H1 (cell line): ENCODE measurements around the gene LLGL1. TPM values are rescaled to one million over a fixed set of nuclear protein-coding genes. Genes with fewer than 3 reads are reported as not detected.

ENCODE experiments used
- CTCF ChIA-PET: fragments of 300-600 bp; sonication (Branson Sonifier 250); formaldehyde crosslinking; loops from one replicate; lab custom pipeline; 2021; ENCODE audit not compliant: partially characterized antibody; lab: Charles Lee
- POLR2A ChIA-PET: fragments of 300-600 bp; sonication (Branson Sonifier 250); formaldehyde crosslinking; loops from one replicate; lab custom pipeline; 2021; ENCODE audit warnings: inconsistent platforms; ENCODE audit not compliant: partially characterized antibody; lab: Charles Lee
- DNase-seq, 2 experiments: peaks; one replicate each; pipeline versions ENCODE4 v3.0.0 to v3.0.0-alpha.2; 2010 to 2022; ENCODE audit warnings: low spot score in 2 of 2, low read depth in 1 of 2, mixed read lengths in 1 of 2
- FAIRE-seq: peaks from 2 replicates; lab custom pipeline; 2011; peaks lifted over from hg19 to GRCh38; lab: Jason Lieb, UNC
- H2AFZ ChIP-seq: 2 replicates; pipeline ENCODE4 v1.8.1; 2012; ENCODE audit warnings: low read length, inconsistent platforms
- H2AK5ac ChIP-seq: 2 replicates; pipeline ENCODE4 v1.6.1; 2013; ENCODE audit warnings: low read depth, low read length
- H2BK120ac ChIP-seq: replicated peaks from 2 replicates; pipeline ENCODE3; 2013; ENCODE audit warnings: low read depth, low read length, inconsistent platforms
- H2BK12ac ChIP-seq: 2 replicates; pipeline ENCODE4 v1.6.1; 2013; ENCODE audit warnings: low read depth, low read length
- H2BK15ac ChIP-seq: 2 replicates; pipeline ENCODE4 v1.6.1; 2013; ENCODE audit warnings: low read length
- H2BK20ac ChIP-seq: 2 replicates; pipeline ENCODE4 v1.6.1; 2013; ENCODE audit warnings: low read length
- H2BK5ac ChIP-seq: 2 replicates; pipeline ENCODE4 v1.6.1; 2013; ENCODE audit warnings: low read depth, low read length
- H3K14ac ChIP-seq: 2 replicates; pipeline ENCODE4 v1.6.1; 2013; ENCODE audit warnings: inconsistent platforms; ENCODE audit not compliant: insufficient read length
- H3K18ac ChIP-seq: 2 replicates; pipeline ENCODE4 v1.6.1; 2013; ENCODE audit warnings: low read length; ENCODE audit errors: extremely low read depth
- H3K23ac ChIP-seq: 2 replicates; pipeline ENCODE4 v1.6.1; 2013; ENCODE audit warnings: inconsistent platforms; ENCODE audit not compliant: insufficient read length
- H3K23me2 ChIP-seq: 2 replicates; pipeline ENCODE4 v1.6.1; 2013; ENCODE audit warnings: low read depth, low read length
- H3K27ac ChIP-seq: 2 replicates; pipeline ENCODE4 v1.6.1; 2011; ENCODE audit warnings: low read depth, low read length, inconsistent platforms
- H3K27me3 ChIP-seq, 4 experiments: replicated peaks in 1 of 4; 1 replicate in 1 of 4; 2 replicates in 3 of 4; pipeline versions ENCODE4 v1.6.1 to v1.8.1; 2011 to 2013; ENCODE audit warnings: low read length in 3 of 4, mild to moderate bottlenecking in 3 of 4, inconsistent platforms in 2 of 4, mixed read lengths in 2 of 4, moderate library complexity in 1 of 4; ENCODE audit not compliant: control insufficient read depth in 3 of 4, insufficient read depth in 3 of 4; ENCODE audit errors: extremely low read depth in 1 of 4
- H3K36me3 ChIP-seq, 4 experiments: 2 replicates each; pipeline versions ENCODE4 v1.6.1 to v1.8.1; 2011 to 2013; ENCODE audit warnings: mild to moderate bottlenecking in 4 of 4, low read length in 3 of 4, moderate library complexity in 2 of 4, control low read depth in 1 of 4, inconsistent platforms in 1 of 4; ENCODE audit not compliant: insufficient read depth in 4 of 4, control insufficient read depth in 2 of 4
- H3K4ac ChIP-seq: replicated peaks from 2 replicates; pipeline ENCODE3; 2013; ENCODE audit warnings: low read length, low read depth, mixed read lengths, inconsistent platforms; ENCODE audit not compliant: insufficient read length
- H3K4me1 ChIP-seq, 4 experiments: replicated peaks in 1 of 4; 1 replicate in 1 of 4; 2 replicates in 3 of 4; pipeline versions ENCODE4 v1.6.1 to v1.8.1; 2011 to 2013; ENCODE audit warnings: low read length in 3 of 4, inconsistent platforms in 2 of 4, mixed read lengths in 1 of 4; ENCODE audit not compliant: insufficient read depth in 4 of 4, control insufficient read depth in 3 of 4
- H3K4me2 ChIP-seq, 2 experiments: 2 replicates each; pipeline versions ENCODE4 v1.6.1 to v1.8.1; 2011 to 2013; ENCODE audit warnings: low read depth in 2 of 2, low read length in 2 of 2, control low read depth in 1 of 2, inconsistent platforms in 1 of 2, mild to moderate bottlenecking in 1 of 2; ENCODE audit not compliant: insufficient read depth in 1 of 2
- H3K4me3 ChIP-seq, 4 experiments: fragments of 200-600, 300-600 bp in 1 of 4; sonication (generic), shearing (Covaris generic), sonication (Bioruptor Twin) in 1 of 4; 2 replicates each; pipeline versions ENCODE4 v1.5.1 to v1.8.1; 2011 to 2016; ENCODE audit warnings: low read length in 4 of 4, low read depth in 3 of 4, control low read depth in 2 of 4, inconsistent platforms in 2 of 4, mild to moderate bottlenecking in 2 of 4, mixed read lengths in 1 of 4, moderate library complexity in 1 of 4; ENCODE audit not compliant: insufficient read depth in 2 of 4; ENCODE audit errors: extremely low read depth in 1 of 4
- H3K56ac ChIP-seq: replicated peaks from 2 replicates; pipeline ENCODE3; 2013; ENCODE audit warnings: low read depth, mild to moderate bottlenecking, mixed read lengths, low read length, inconsistent platforms; ENCODE audit not compliant: insufficient read length
- H3K79me1 ChIP-seq: 2 replicates; pipeline ENCODE4 v1.6.1; 2013; ENCODE audit warnings: low read depth, low read length, control low read depth
- H3K79me2 ChIP-seq, 2 experiments: 2 replicates each; pipeline versions ENCODE4 v1.6.1 to v1.8.1; 2012 to 2013; ENCODE audit warnings: low read length in 2 of 2, mild to moderate bottlenecking in 2 of 2, inconsistent platforms in 1 of 2; ENCODE audit not compliant: insufficient read depth in 2 of 2, control insufficient read depth in 1 of 2
- H3K9ac ChIP-seq, 4 experiments: replicated peaks in 1 of 4; 1 replicate in 1 of 4; 2 replicates in 3 of 4; pipeline versions ENCODE4 v1.6.1 to v1.8.1; 2011 to 2013; ENCODE audit warnings: low read depth in 3 of 4, low read length in 3 of 4, control low read depth in 2 of 4, mild to moderate bottlenecking in 2 of 4, moderate library complexity in 2 of 4, inconsistent platforms in 1 of 4; ENCODE audit errors: extremely low read depth in 1 of 4
- H3K9me3 ChIP-seq, 2 experiments: 2 replicates each; pipeline versions ENCODE4 v1.6.1 to v1.8.1; 2012 to 2013; ENCODE audit warnings: mild to moderate bottlenecking in 2 of 2, moderate library complexity in 2 of 2, control low read depth in 1 of 2, inconsistent platforms in 1 of 2, low read depth in 1 of 2, low read length in 1 of 2, mixed read lengths in 1 of 2; ENCODE audit not compliant: insufficient read depth in 2 of 2
- H4K20me1 ChIP-seq, 2 experiments: replicated peaks in 1 of 2; 2 replicates each; pipeline versions ENCODE3 to v1.8.1; 2011 to 2013; ENCODE audit warnings: inconsistent platforms in 2 of 2, low read length in 2 of 2, mild to moderate bottlenecking in 1 of 2; ENCODE audit not compliant: insufficient read depth in 2 of 2, control insufficient read depth in 1 of 2
- H4K5ac ChIP-seq: 2 replicates; pipeline ENCODE4 v1.6.1; 2013; ENCODE audit warnings: low read length, low read depth, mixed read lengths, inconsistent platforms; ENCODE audit not compliant: insufficient read length
- H4K8ac ChIP-seq: 2 replicates; pipeline ENCODE4 v1.8.0; 2013; ENCODE audit warnings: mild to moderate bottlenecking, moderate library complexity, low read length, inconsistent platforms; ENCODE audit not compliant: insufficient read depth; ENCODE audit errors: extremely low read depth
- H4K91ac ChIP-seq: replicated peaks from 2 replicates; pipeline ENCODE3; 2013; ENCODE audit warnings: low read length, mixed read lengths, inconsistent platforms; ENCODE audit not compliant: insufficient read length
- CEBPB ChIP-seq: IDR thresholded peaks from 2 replicates; pipeline ENCODE4 v1.6.1; 2012; ENCODE audit warnings: low read depth, low read length
- CHD2 ChIP-seq: IDR thresholded peaks from 2 replicates; pipeline ENCODE4 v1.6.1; 2012; ENCODE audit warnings: low read length, improper control_type of control experiment
- EGR1 ChIP-seq: IDR thresholded peaks from 2 replicates; pipeline ENCODE4 v1.6.1; 2011; ENCODE audit warnings: low read depth, low read length, borderline replicate concordance
- POU5F1 ChIP-seq: IDR thresholded peaks from 2 replicates; pipeline ENCODE4 v1.6.1; 2011; ENCODE audit warnings: low read depth, mild to moderate bottlenecking, low read length, moderate library complexity
- WGBS, 2 experiments: shearing (Covaris generic) in 1 of 2; methylation state at CpG; one replicate each; pipeline versions ENCODE4 v1.1.6 to v1.1.7; 2013 to 2015; ENCODE audit warnings: low lambda C conversion rate in 2 of 2, mixed read lengths in 2 of 2, inconsistent platforms in 1 of 2, low coverage in 1 of 2, missing lambda C conversion rate in 1 of 2; ENCODE audit not compliant: insufficient replicate concordance in 2 of 2, insufficient coverage in 1 of 2, insufficient read length in 1 of 2; ENCODE audit errors: extremely low coverage in 1 of 2, missing lambda C conversion rate in 1 of 2; 5-methylcytosine and 5-hydroxymethylcytosine counted together
- polyA plus RNA-seq, 7 experiments: library from polyadenylated mRNA; depleted of rRNA in 3 of 7; stranded (reverse) in 5 of 7; unstranded in 2 of 7; fragments of >200 nt in 5 of 7; fragments of 200-250 nt in 2 of 7; gene quantifications; 1 replicate in 5 of 7; 2 replicates in 1 of 7; 4 replicates in 1 of 7; pipeline versions ENCODE4 v1.2.1 to v1.2.3, GENCODE V29; 2011 to 2013; ENCODE audit warnings: missing spikeins in 2 of 7, mixed read lengths in 2 of 7
- total RNA-seq: library from RNA; stranded (reverse); fragmentation: NEBNext Ultra II Directional; extraction: Animal tissue kit (Norgen Biotek cat#: 25700); gene quantifications from 2 replicates; pipeline ENCODE4 v1.2.1, GENCODE V29; 2021
- TF ChIP-seq, protein P1 (sequence below): IDR thresholded peaks from 2 replicates; pipeline ENCODE4 v1.6.1; 2012; ENCODE audit warnings: inconsistent platforms
- TF ChIP-seq, protein P2 (sequence below): IDR thresholded peaks from 2 replicates; pipeline ENCODE4 v1.6.1; 2011; ENCODE audit warnings: low read length, improper control_type of control experiment

LLGL1 gene
- total and polyA plus RNA-seq, 2 of the 8 experiments (the other 6 are each of a cell fraction or from before 2014, with no cell fraction given), result 71.3 to 107 TPM

DNA sequence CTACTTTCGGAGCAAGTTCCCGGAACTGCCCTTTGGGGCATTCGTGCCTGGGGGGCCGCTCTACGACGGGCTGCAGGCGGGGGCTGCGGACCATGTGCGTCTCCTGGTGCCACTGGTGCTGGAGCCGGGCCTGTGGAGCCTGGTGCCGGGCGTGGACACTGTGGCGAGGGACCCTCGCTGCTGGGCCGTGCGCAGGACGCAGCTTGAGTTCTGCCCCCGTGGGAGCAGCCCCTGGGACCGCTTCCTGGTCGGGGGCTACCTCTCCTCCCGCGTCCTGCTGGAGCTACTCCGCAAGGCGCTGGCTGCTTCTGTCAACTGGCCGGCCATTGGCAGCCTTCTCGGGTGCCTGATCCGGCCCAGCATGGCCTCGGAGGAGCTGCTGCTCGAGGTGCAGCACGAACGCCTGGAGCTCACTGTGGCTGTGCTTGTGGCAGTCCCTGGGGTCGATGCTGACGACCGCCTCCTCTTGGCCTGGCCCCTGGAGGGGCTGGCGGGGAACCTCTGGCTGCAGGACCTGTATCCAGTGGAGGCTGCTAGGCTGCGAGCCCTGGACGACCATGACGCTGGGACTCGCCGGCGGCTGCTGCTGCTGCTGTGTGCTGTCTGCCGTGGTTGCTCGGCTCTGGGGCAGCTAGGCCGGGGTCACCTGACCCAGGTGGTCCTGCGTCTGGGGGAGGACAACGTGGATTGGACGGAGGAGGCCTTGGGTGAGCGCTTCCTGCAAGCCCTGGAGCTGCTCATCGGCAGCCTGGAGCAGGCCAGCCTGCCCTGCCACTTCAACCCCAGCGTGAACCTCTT lies 38.6 kb downstream of the LLGL1 start:
- no peak overlapping the region for H2BK20ac ChIP-seq
- H4K8ac ChIP-seq, result no peak overlapping the region
- TF ChIP-seq, protein P1, sequence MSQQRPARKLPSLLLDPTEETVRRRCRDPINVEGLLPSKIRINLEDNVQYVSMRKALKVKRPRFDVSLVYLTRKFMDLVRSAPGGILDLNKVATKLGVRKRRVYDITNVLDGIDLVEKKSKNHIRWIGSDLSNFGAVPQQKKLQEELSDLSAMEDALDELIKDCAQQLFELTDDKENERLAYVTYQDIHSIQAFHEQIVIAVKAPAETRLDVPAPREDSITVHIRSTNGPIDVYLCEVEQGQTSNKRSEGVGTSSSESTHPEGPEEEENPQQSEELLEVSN, result no peak
- TF ChIP-seq CHD2 (no peak), POU5F1 (no peak), CEBPB (no peak), EGR1 (no peak)
- TF ChIP-seq, protein P2, sequence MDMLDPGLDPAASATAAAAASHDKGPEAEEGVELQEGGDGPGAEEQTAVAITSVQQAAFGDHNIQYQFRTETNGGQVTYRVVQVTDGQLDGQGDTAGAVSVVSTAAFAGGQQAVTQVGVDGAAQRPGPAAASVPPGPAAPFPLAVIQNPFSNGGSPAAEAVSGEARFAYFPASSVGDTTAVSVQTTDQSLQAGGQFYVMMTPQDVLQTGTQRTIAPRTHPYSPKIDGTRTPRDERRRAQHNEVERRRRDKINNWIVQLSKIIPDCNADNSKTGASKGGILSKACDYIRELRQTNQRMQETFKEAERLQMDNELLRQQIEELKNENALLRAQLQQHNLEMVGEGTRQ, result no peak
- POLR2A ChIA-PET, result interaction anchor here (0.6 to 11.5 kb wide), 9 partner anchors 9 to 1218 kb away, joined by 3 to 171 read pairs (median 3); no protein-coding TSS in a partner anchor
- WGBS, 2 experiments, result 95% methylated on average over 35 of the region's 50 CpGs; no CpG with 5 or more reads in 1 of the 2 experiments
- H3K9ac ChIP-seq, result no peak overlapping the region
- H3K4me2 ChIP-seq, result no peak overlapping the region
- H2AK5ac ChIP-seq, result no peak overlapping the region
- CTCF ChIA-PET, result interaction anchor here (0.5 to 5.4 kb wide), 9 partner anchors 9 to 72 kb away, joined by 3 to 30 read pairs (median 3); partner anchors contain the start of gene LLGL1
- H3K14ac ChIP-seq, result no peak overlapping the region
- no peak overlapping the region for H3K56ac ChIP-seq
- FAIRE-seq, result no peak
- no peak overlapping the region for H2BK120ac ChIP-seq
- no peaks in the 10 kb centered on the region for H3K9me3 ChIP-seq
- H2BK5ac ChIP-seq, result no peak overlapping the region
- H2BK12ac ChIP-seq, result no peak overlapping the region
- H3K79me2 ChIP-seq, result peaks cover 0 to 8% of the 10 kb centered on the region in 2 experiments; a peak in 1 of 4 replicates
- peaks cover 8% of the 10 kb centered on the region; the same call in 1 of the 2 replicates for H3K23me2 ChIP-seq
- DNase-seq, result no peak
- H3K4ac ChIP-seq, result no peak overlapping the region
- no peak overlapping the region for H2AFZ ChIP-seq
- peaks cover 8 to 20% (median 12%) of the 10 kb centered on the region in 4 experiments for H3K4me1 ChIP-seq
- H3K27me3 ChIP-seq, result no peaks in the 10 kb centered on the region
- H4K5ac ChIP-seq, result no peak overlapping the region
- no peak overlapping the region for H2BK15ac ChIP-seq
- no peak overlapping the region for H4K91ac ChIP-seq
- H3K4me3 ChIP-seq, result no peak overlapping the region
- H3K18ac ChIP-seq, result no peak overlapping the region
- H3K79me1 ChIP-seq, result peaks cover 4% of the 10 kb centered on the region; the same call in 1 of the 2 replicates
- H3K23ac ChIP-seq, result no peak overlapping the region
- H3K27ac ChIP-seq, result no peak overlapping the region
- H4K20me1 ChIP-seq, result peaks cover 0 to 2% of the 10 kb centered on the region in 2 experiments
- peaks cover 3 to 19% (median 10%) of the 10 kb centered on the region in 4 experiments; a peak in 7 of 8 replicates for H3K36me3 ChIP-seq
